Mucosa of descending colon (tissue), 3 donors: ENCODE data around the gene PLEKHM2. TPM values are rescaled to one million over a fixed set of nuclear protein-coding genes. Genes with fewer than 3 reads are reported as not detected.

ENCODE experiments used
- ATAC-seq: fragments of 200-7000 bp; cut with Tn5 transposase; one replicate; pipeline ENCODE4 v1.9.1; 2020; ENCODE audit warnings: mild to moderate bottlenecking, moderate library complexity
- DNase-seq, 3 donors: peaks; one replicate each; pipeline ENCODE4 v3.0.0-alpha.2; 2020
- H3K36me3 ChIP-seq: fragments of 200-600 bp; one replicate; pipeline ENCODE4 v1.8.0; 2021; ENCODE audit warnings: low read depth, mild to moderate bottlenecking
- H3K4me1 ChIP-seq: fragments of 200-600 bp; one replicate; pipeline ENCODE4 v1.8.0; 2021; ENCODE audit warnings: low read depth, mild to moderate bottlenecking
- H3K4me3 ChIP-seq: fragments of 200-600 bp; one replicate; pipeline ENCODE4 v1.8.0; 2021; ENCODE audit warnings: mild to moderate bottlenecking
- H3K9me3 ChIP-seq: fragments of 200-600 bp; one replicate; pipeline ENCODE4 v1.8.0; 2021; ENCODE audit warnings: mild to moderate bottlenecking
- CTCF ChIP-seq: fragments of 200-600 bp; IDR thresholded peaks from one replicate; pipeline ENCODE4 v1.8.0; 2022; ENCODE audit warnings: antibody characterized with exemption, mild to moderate bottlenecking
- intact Hi-C, 2 donors: fragments of 100-400 bp; cut with DNase I in 1 of 2; cut with micrococcal nuclease in 1 of 2; formaldehyde crosslinking; loops; one replicate each; pipeline versions ENCODE4 v1.11.0 to v1.11.1; 2022; cut with DNase I, micrococcal nuclease
- total RNA-seq, 3 donors: library from RNA; stranded (reverse); fragmentation: NEBNext Ultra II Directional in 2 of 3; extraction: Animal tissue kit (Norgen Biotek cat#: 25700) in 2 of 3; gene quantifications; one replicate each; pipeline versions ENCODE4 v1.2.1 to v1.2.4, GENCODE V29; 2021 to 2023
- donor health status: DM: no; HTN: no; CAD: no; lungs with moderate emphysema.
- donor health status: DM: no; HTN: no; CAD: no.
- donor health status: DM: no; HTN: yes; CAD: no.

The PLEKHM2 gene
- total RNA-seq, 3 donors from 2014 or later = 32.2 to 57.3 (median 36.2) TPM

GRCh38 chr1:15682936-15683341 lies 1.2 kb upstream of the PLEKHM2 start:
- no peak for TF ChIP-seq CTCF
- no peak for ATAC-seq
- Histone ChIP-seq H3K36me3 (no peaks in the 10 kb centered on the region), H3K9me3 (no peaks in the 10 kb centered on the region), H3K4me1 (peaks cover 19% of the 10 kb centered on the region), H3K4me3 (no peak overlapping the region)
- intact Hi-C loops = no loop called here
- DNase-seq = no peak

DNA sequence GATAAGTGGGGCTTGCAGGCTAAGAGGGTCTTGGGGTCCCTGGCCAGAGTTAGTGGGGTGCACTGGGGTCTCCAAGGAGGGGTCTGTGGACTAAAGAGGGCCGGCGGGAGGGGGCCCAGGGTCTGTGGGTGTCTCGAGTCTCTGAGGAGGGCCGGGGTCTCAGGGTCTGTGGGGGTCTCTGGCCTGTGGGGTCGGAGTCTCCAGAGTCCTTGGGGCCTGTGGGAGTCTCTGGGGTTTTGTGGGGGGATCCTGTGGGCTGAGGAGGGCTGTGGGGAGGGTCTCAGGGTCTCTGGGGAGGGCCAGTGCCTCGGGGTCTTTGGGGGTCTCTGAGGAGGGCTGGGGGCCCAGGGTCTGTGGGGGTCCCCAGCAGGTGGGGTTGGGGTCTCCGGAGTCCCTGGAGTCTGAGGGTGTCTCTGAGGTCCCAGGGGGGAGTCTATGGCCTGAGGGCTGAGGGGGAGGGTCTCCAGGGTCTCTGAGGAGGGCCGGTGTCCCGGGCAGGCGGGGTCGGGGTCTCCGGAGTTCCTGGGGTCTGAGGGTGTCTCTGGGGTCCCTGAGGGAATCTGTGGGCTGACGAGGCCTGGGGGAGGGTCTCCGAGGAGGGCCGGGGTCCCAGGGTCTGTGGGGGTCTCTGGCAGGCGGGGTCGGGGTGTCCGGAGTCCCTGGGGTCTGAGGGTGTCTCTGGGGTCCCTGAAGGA lies 628 bp upstream of the PLEKHM2 start:
- ATAC-seq (no peak), DNase-seq (peak in 1 of 3 donors; percentile 44)
- peaks cover 19% of the 10 kb centered on the region for H3K4me1 ChIP-seq
- intact Hi-C loops = no loop called here
- no peaks in the 10 kb centered on the region for H3K9me3 ChIP-seq
- no peak for TF ChIP-seq CTCF
- peak overlapping the region; percentile 70 for H3K4me3 ChIP-seq
- H3K36me3 ChIP-seq = no peaks in the 10 kb centered on the region

GRCh38 chr1:15684468-15685291 lies 560 bp downstream of the PLEKHM2 start:
- DNase-seq = peak; percentile 44 to 67 (median 67)
- peak; percentile 45 for ATAC-seq
- H3K36me3 ChIP-seq = no peaks in the 10 kb centered on the region
- peak overlapping the region; percentile 70 for H3K4me3 ChIP-seq
- peaks cover 19% of the 10 kb centered on the region for H3K4me1 ChIP-seq
- no peak for TF ChIP-seq CTCF
- H3K9me3 ChIP-seq = no peaks in the 10 kb centered on the region
- intact Hi-C loops = no loop called here

DNA sequence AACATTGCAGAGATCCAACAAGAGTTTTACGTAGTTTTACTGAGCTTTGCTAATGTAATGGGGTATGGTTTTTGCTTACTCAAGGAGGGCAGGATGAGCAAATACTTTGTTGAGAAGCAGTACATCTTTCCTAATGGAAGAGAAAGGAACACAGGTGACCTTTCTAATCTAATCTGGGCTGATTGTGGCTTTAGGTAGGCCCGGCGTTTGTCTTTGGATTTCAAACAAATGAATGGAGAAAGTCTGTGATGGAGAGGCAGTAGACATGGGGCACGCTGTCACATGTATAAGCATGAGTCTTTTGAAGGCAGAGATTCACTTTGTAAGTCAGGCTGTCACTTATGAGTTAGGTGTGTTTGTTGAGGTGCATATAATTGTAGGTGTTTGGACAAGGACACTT lies 1.7 kb downstream of the PLEKHM2 start:
- DNase-seq = no peak
- ATAC-seq = no peak
- Histone ChIP-seq H3K4me1 (peaks cover 19% of the 10 kb centered on the region), H3K4me3 (no peak overlapping the region), H3K36me3 (no peaks in the 10 kb centered on the region), H3K9me3 (no peaks in the 10 kb centered on the region)
- intact Hi-C loops = no loop called here
- TF ChIP-seq CTCF = no peak

DNA sequence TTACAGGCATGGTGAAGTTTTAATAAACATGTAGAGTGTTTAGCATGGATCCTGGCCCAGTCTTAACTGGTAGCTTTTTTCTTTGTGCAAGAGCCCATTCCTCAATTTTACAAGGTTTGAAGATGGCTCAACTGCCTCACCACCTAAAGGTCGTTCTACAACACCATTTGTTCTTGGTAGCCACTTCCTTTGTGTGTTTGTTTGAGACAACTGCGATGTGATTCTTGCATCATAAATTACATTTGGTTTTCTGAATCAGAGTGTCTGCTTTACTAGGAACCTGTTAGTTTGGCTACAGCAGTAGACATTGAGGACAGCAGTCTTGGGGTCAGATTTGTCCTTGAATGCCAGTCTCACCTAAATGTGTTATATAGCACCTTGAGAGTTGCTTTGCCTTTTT lies 3.3 kb downstream of the PLEKHM2 start:
- no peaks in the 10 kb centered on the region for H3K36me3 ChIP-seq
- no peak for DNase-seq
- ATAC-seq = no peak
- H3K9me3 ChIP-seq = no peaks in the 10 kb centered on the region
- H3K4me3 ChIP-seq = no peak overlapping the region
- intact Hi-C loops = no loop called here
- peaks cover 16% of the 10 kb centered on the region for H3K4me1 ChIP-seq
- TF ChIP-seq CTCF = no peak
